Panc1 (cell line): ENCODE data around the gene HINFP. TPM values are rescaled to one million over a fixed set of nuclear protein-coding genes. Genes with fewer than 3 reads are reported as not detected.

Experiments
- ATAC-seq: fragments of 200-7000 bp; cut with Tn5 transposase; 2 replicates; pipeline ENCODE4 v1.9.1; 2020; ENCODE audit warnings: mild to moderate bottlenecking, moderate library complexity
- BruUV-seq: library from RNA; stranded (reverse); fragments of 400-500 nt; replicated peaks from 2 replicates; lab custom pipeline; 2021; lab: Mats Ljungman, UMichigan
- CTCF ChIA-PET: fragments of 300-600 bp; sonication (Branson Sonifier 250); formaldehyde crosslinking; loops from one replicate; lab custom pipeline; 2022; ENCODE audit warnings: antibody characterized with exemption; lab: Charles Lee
- POLR2A ChIA-PET: fragments of 300-600 bp; sonication (Branson Sonifier 250); formaldehyde crosslinking; loops from one replicate; lab custom pipeline; 2022; ENCODE audit warnings: antibody characterized with exemption; lab: Charles Lee
- DNase-seq: peaks from one replicate; pipeline ENCODE4 v3.0.0-alpha.2; 2010; ENCODE audit warnings: low read depth, low spot score
- H3K27ac ChIP-seq: 2 replicates; pipeline ENCODE4 v1.5.1; 2011; ENCODE audit warnings: mild to moderate bottlenecking, low read length, inconsistent platforms
- H3K27me3 ChIP-seq: fragments of 200-500 bp; sonication (Bioruptor generic); 2 replicates; pipeline ENCODE4 v1.6.0; 2014; ENCODE audit warnings: low read length, inconsistent platforms; ENCODE audit not compliant: control insufficient read depth, insufficient read depth
- H3K36me3 ChIP-seq: fragments of 200-500 bp; sonication (Bioruptor generic); 2 replicates; pipeline ENCODE4 v1.5.1; 2014; ENCODE audit warnings: inconsistent platforms, mild to moderate bottlenecking, low read length, moderate library complexity; ENCODE audit not compliant: control insufficient read depth, insufficient read depth
- H3K4me1 ChIP-seq: 2 replicates; pipeline ENCODE4 v1.5.1; 2011; ENCODE audit warnings: inconsistent platforms, mild to moderate bottlenecking, low read length, moderate library complexity; ENCODE audit not compliant: control insufficient read depth, insufficient read depth
- H3K4me3 ChIP-seq, 2 experiments: 2 replicates each; pipeline ENCODE4 v1.5.1; 2011 to 2012; ENCODE audit warnings: low read depth in 2 of 2, low read length in 2 of 2, mild to moderate bottlenecking in 2 of 2, inconsistent platforms in 1 of 2, moderate library complexity in 1 of 2
- H3K9me3 ChIP-seq: fragments of 200-500 bp; sonication (Bioruptor generic); 2 replicates; pipeline ENCODE4 v1.5.1; 2014; ENCODE audit warnings: low read depth, mild to moderate bottlenecking, inconsistent platforms, low read length, moderate library complexity; ENCODE audit not compliant: control insufficient read depth, insufficient read depth
- CTCF ChIP-seq: fragments of 450-650 bp; IDR thresholded peaks from 2 replicates; pipeline ENCODE4 v1.5.1; 2017; ENCODE audit warnings: mild to moderate bottlenecking
- POLR2AphosphoS5 ChIP-seq: IDR thresholded peaks from 2 replicates; pipeline ENCODE4 v1.6.1; 2012; ENCODE audit warnings: mild to moderate bottlenecking, low read depth, low read length, moderate library complexity
- REST ChIP-seq, 2 experiments: IDR thresholded peaks; 2 replicates each; pipeline ENCODE4 v1.6.1; 2011 to 2012; ENCODE audit warnings: low read depth in 2 of 2, control low read depth in 1 of 2, low read length in 1 of 2, mild to moderate bottlenecking in 1 of 2, moderate library complexity in 1 of 2; ENCODE audit not compliant: insufficient read depth in 1 of 2
- SIN3A ChIP-seq: IDR thresholded peaks from 2 replicates; pipeline ENCODE4 v1.6.1; 2012; ENCODE audit warnings: low read depth, mild to moderate bottlenecking, low read length, moderate library complexity, borderline replicate concordance; ENCODE audit not compliant: insufficient read depth
- TCF7L2 ChIP-seq: IDR thresholded peaks from 2 replicates; pipeline ENCODE4 v1.6.1; 2011; ENCODE audit warnings: mild to moderate bottlenecking, low read depth, low read length, inconsistent platforms
- in situ Hi-C: cut with HindIII; loops from 2 replicates; pipeline ENCODE4 v1.10.0; 2016; ENCODE audit warnings: low sequenced_read_pairs, low pct_unique_long_range_greater_than_20kb
- intact Hi-C: fragments of 100-400 bp; cut with micrococcal nuclease; formaldehyde crosslinking; loops from one replicate; pipeline ENCODE4 v1.10.0; 2022; ENCODE audit not compliant: unreplicated experiment
- total RNA-seq: library from RNA; stranded (reverse); gene quantifications from one replicate; pipeline ENCODE4 v1.2.1, GENCODE V29; 2021; ENCODE audit not compliant: unreplicated experiment

HINFP gene
- total RNA-seq, 1 experiment from 2014 or later: 52.7 TPM

- Histone ChIP-seq H3K27ac (no peak overlapping the region), H3K9me3 (no peaks in the 10 kb centered on the region), H3K36me3 (no peaks in the 10 kb centered on the region), H3K4me3 (no peak overlapping the region), H3K4me1 (no peaks in the 10 kb centered on the region), H3K27me3 (no peaks in the 10 kb centered on the region)
- TF ChIP-seq REST (IDR thresholded peaks at IDR 0.05; ENCODE audit: insufficient read depth in 1 of 2, low read depth in 2 of 2, low read length in 1 of 2): no peak
- TF ChIP-seq POLR2AphosphoS5: no peak
- TF ChIP-seq SIN3A: no peak
- TF ChIP-seq TCF7L2: no peak
- TF ChIP-seq CTCF: no peak
- ChIA-PET CTCF (interaction anchor here (0.5 to 1.4 kb wide), 2 partner anchors 39 to 141 kb away, joined by 3 to 6 read pairs; no protein-coding TSS in a partner anchor), POLR2A (no interaction called here)
- intact Hi-C loops (no loop called here), in situ Hi-C loops (no loop called here)
- no peak for ATAC-seq
- no TSS peak for BruUV-seq
- no peak for DNase-seq
These were observed 35.7 kb downstream of the HINFP start for GRCh38 chr11:119157063-119157462.

- DNase-seq (no peak), ATAC-seq (no peak)
- intact Hi-C loops (no loop called here), in situ Hi-C loops (no loop called here)
- Histone ChIP-seq H3K9me3 (no peaks in the 10 kb centered on the region), H3K27ac (no peak overlapping the region), H3K4me3 (no peak overlapping the region), H3K36me3 (no peaks in the 10 kb centered on the region), H3K27me3 (no peaks in the 10 kb centered on the region), H3K4me1 (no peaks in the 10 kb centered on the region)
- CTCF ChIA-PET: no interaction called here
- no TSS peak for BruUV-seq
- no peak for TF ChIP-seq TCF7L2
- no peak for TF ChIP-seq SIN3A
- TF ChIP-seq CTCF: no peak
- TF ChIP-seq REST (IDR thresholded peaks at IDR 0.05; ENCODE audit: insufficient read depth in 1 of 2, low read depth in 2 of 2, low read length in 1 of 2): no peak
- no peak for TF ChIP-seq POLR2AphosphoS5
- POLR2A ChIA-PET: no interaction called here
These were observed 37.1 kb downstream of the HINFP start for GRCh38 chr11:119158467-119158866.
